SK-N-MC (cell line): ENCODE results near the gene RALGPS1.

Experiments
- DNase-seq: peaks from one replicate; pipeline ENCODE4 v3.0.0-alpha.2; 2011; ENCODE audit warnings: low read depth, low spot score
- H3K27ac ChIP-seq: fragments of 200-600 bp; sonication (generic); 2 replicates; pipeline ENCODE4 v1.5.1; 2016; ENCODE audit warnings: mixed run types
- H3K36me3 ChIP-seq: fragments of 200-600 bp; sonication (generic); 2 replicates; pipeline ENCODE4 v1.6.1; 2017; ENCODE audit warnings: antibody characterized with exemption, low read length, mixed read lengths; ENCODE audit not compliant: insufficient read depth
- H3K4me3 ChIP-seq: fragments of 200-600 bp; sonication (generic); 2 replicates; pipeline ENCODE4 v1.5.1; 2016
- H3K9ac ChIP-seq: fragments of 200-600 bp; sonication (generic); 2 replicates; pipeline ENCODE4 v1.8.0; 2017; ENCODE audit warnings: mixed run types, mixed read lengths; ENCODE audit not compliant: insufficient read length
- H3K9me3 ChIP-seq: fragments of 200-600 bp; sonication (generic); 2 replicates; pipeline ENCODE4 v1.6.1; 2017; ENCODE audit warnings: low read depth, mild to moderate bottlenecking, antibody characterized with exemption, low read length, moderate library complexity, mixed read lengths
- EZH2 ChIP-seq: fragments of 200-600 bp; sonication (generic); IDR thresholded peaks from one replicate; pipeline ENCODE4 v1.6.1; 2017; ENCODE audit warnings: antibody characterized with exemption
- FOXP2 ChIP-seq: optimal IDR thresholded peaks from 2 replicates; pipeline ENCODE3; 2011; ENCODE audit warnings: mild to moderate bottlenecking, moderate library complexity; ENCODE audit not compliant: insufficient read depth; ENCODE audit errors: extremely low read length, control extremely low read depth
- POLR2AphosphoS5 ChIP-seq: IDR thresholded peaks from 2 replicates; pipeline ENCODE4 v1.6.1; 2012; ENCODE audit warnings: mild to moderate bottlenecking, low read depth, low read length, borderline replicate concordance

Gene RALGPS1

GRCh38 chr9:126891676-126892075 lies 22.9 kb upstream of the RALGPS1 start:
- no peaks in the 10 kb centered on the region for H3K36me3 ChIP-seq
- DNase-seq = no peak
- no peak overlapping the region for H3K4me3 ChIP-seq
- H3K9ac ChIP-seq = no peak overlapping the region
- no peaks in the 10 kb centered on the region for H3K9me3 ChIP-seq
- no peak overlapping the region for H3K27ac ChIP-seq
- TF ChIP-seq POLR2AphosphoS5 = no peak
- TF ChIP-seq FOXP2 = no peak
- TF ChIP-seq EZH2 = no peak

GRCh38 chr9:126893079-126893478 lies 21.5 kb upstream of the RALGPS1 start:
- H3K36me3 ChIP-seq = no peaks in the 10 kb centered on the region
- H3K9me3 ChIP-seq = no peaks in the 10 kb centered on the region
- H3K27ac ChIP-seq = no peak overlapping the region
- H3K9ac ChIP-seq = no peak overlapping the region
- TF ChIP-seq EZH2 (no peak), FOXP2 (no peak), POLR2AphosphoS5 (no peak)
- no peak overlapping the region for H3K4me3 ChIP-seq
- no peak for DNase-seq

GRCh38 chr9:126894052-126894603 lies 20.5 kb upstream of the RALGPS1 start:
- no peak for DNase-seq
- no peaks in the 10 kb centered on the region for H3K9me3 ChIP-seq
- H3K4me3 ChIP-seq = no peak overlapping the region
- TF ChIP-seq FOXP2 (no peak), POLR2AphosphoS5 (no peak), EZH2 (no peak)
- no peaks in the 10 kb centered on the region for H3K36me3 ChIP-seq
- no peak overlapping the region for H3K27ac ChIP-seq
- no peak overlapping the region for H3K9ac ChIP-seq

- no peaks in the 10 kb centered on the region for H3K36me3 ChIP-seq
- TF ChIP-seq EZH2 = no peak
- TF ChIP-seq FOXP2 = no peak
- TF ChIP-seq POLR2AphosphoS5 = no peak
- no peak overlapping the region for H3K27ac ChIP-seq
- no peak for DNase-seq
- H3K4me3 ChIP-seq = no peak overlapping the region
- H3K9me3 ChIP-seq = no peaks in the 10 kb centered on the region
- H3K9ac ChIP-seq = no peak overlapping the region
Observed at GRCh38 chr9:126902210-126902609, 12.4 kb upstream of the RALGPS1 start.

- Histone ChIP-seq H3K4me3 (no peak overlapping the region), H3K9ac (no peak overlapping the region), H3K36me3 (no peaks in the 10 kb centered on the region), H3K27ac (no peak overlapping the region), H3K9me3 (no peaks in the 10 kb centered on the region)
- DNase-seq = no peak
- no peak for TF ChIP-seq POLR2AphosphoS5
- TF ChIP-seq EZH2 = no peak
- TF ChIP-seq FOXP2 = no peak
Observed at GRCh38 chr9:126904586-126904985, 10.0 kb upstream of the RALGPS1 start.

- Histone ChIP-seq H3K36me3 (no peaks in the 10 kb centered on the region), H3K4me3 (no peak overlapping the region), H3K9me3 (no peaks in the 10 kb centered on the region), H3K27ac (no peak overlapping the region), H3K9ac (no peak overlapping the region)
- DNase-seq = no peak
- TF ChIP-seq EZH2 (no peak), POLR2AphosphoS5 (no peak), FOXP2 (no peak)
Observed at GRCh38 chr9:126906091-126906490, 8.5 kb upstream of the RALGPS1 start.

- DNase-seq = no peak
- no peak for TF ChIP-seq EZH2
- no peak for TF ChIP-seq FOXP2
- no peak for TF ChIP-seq POLR2AphosphoS5
- Histone ChIP-seq H3K27ac (no peak overlapping the region), H3K9me3 (no peaks in the 10 kb centered on the region), H3K9ac (no peak overlapping the region), H3K36me3 (no peaks in the 10 kb centered on the region), H3K4me3 (no peak overlapping the region)
Observed at GRCh38 chr9:126907058-126907457, 7.5 kb upstream of the RALGPS1 start.

GRCh38 chr9:126915281-126915816 lies 767 bp downstream of the RALGPS1 start:
- DNase-seq = no peak
- Histone ChIP-seq H3K4me3 (peak overlapping the region; percentile 76), H3K36me3 (no peaks in the 10 kb centered on the region), H3K9ac (no peak overlapping the region), H3K9me3 (no peaks in the 10 kb centered on the region), H3K27ac (no peak overlapping the region)
- no peak for TF ChIP-seq EZH2
